ENCODE data around the gene PASK.
A peak's percentile ranks its signal among the peaks of the same experiment; 100 is the strongest.

The PASK gene

GRCh38 chr2:241161646-241162281 is 12.5 kb upstream of the PASK start:
- H3K4me3 ChIP-seq (ENCODE audit: low read length): no peak overlapping the region
- TF ChIP-seq CTCF (conservative IDR thresholded peaks at IDR 0.05; ENCODE audit: low read length): no peak
- DNase-seq (ENCODE audit: low read depth): peak; percentile 94

GRCh38 chr2:241160318-241160717 is 11.0 kb upstream of the PASK start:
- no peak for TF ChIP-seq CTCF (conservative IDR thresholded peaks at IDR 0.05; ENCODE audit: low read length)
- no peak for DNase-seq (ENCODE audit: low read depth)
- H3K4me3 ChIP-seq (ENCODE audit: low read length): no peak overlapping the region

DNA sequence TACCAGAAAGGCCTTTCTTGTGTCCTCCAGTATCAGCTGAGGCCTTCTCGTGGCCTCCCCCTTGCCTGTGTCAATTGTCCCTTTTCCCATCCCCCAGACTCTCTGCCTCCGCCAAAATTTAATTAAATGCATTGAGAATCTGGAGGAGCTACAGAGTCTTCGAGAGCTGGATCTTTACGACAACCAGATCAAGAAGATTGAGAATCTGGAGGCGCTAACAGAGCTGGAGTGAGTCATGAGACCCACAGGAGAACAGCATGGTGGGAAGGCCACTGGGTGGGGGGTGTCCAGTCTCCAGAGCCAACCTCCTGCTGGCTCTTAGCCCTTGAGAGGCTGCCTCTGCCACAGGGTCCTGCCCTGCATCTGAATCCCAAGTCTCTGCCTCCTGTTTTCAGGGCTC is 9.8 kb upstream of the PASK start:
- no peak overlapping the region for H3K4me3 ChIP-seq (ENCODE audit: low read length)
- no peak for DNase-seq (ENCODE audit: low read depth)
- no peak for TF ChIP-seq CTCF (conservative IDR thresholded peaks at IDR 0.05; ENCODE audit: low read length)

DNA sequence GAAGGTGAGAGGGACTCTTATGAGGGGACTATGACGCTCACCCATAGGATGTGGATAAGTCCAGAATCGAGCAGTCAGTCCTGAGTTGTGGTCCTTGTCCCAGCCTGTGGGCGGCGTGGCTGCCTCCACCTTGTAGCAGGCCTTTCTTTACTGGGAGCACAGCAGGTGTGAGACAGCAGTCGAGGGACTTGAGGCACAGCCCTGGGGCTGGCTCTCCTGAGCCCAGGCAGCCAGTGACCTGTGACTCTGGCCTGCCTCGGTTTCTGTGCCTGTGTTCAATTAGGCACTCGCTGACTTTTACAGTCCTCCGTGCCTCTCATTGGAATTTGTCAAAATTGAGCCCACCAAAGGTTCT is 9.3 kb upstream of the PASK start:
- H3K4me3 ChIP-seq (ENCODE audit: low read length): no peak overlapping the region
- no peak for TF ChIP-seq CTCF (conservative IDR thresholded peaks at IDR 0.05; ENCODE audit: low read length)
- no peak for DNase-seq (ENCODE audit: low read depth)

DNA sequence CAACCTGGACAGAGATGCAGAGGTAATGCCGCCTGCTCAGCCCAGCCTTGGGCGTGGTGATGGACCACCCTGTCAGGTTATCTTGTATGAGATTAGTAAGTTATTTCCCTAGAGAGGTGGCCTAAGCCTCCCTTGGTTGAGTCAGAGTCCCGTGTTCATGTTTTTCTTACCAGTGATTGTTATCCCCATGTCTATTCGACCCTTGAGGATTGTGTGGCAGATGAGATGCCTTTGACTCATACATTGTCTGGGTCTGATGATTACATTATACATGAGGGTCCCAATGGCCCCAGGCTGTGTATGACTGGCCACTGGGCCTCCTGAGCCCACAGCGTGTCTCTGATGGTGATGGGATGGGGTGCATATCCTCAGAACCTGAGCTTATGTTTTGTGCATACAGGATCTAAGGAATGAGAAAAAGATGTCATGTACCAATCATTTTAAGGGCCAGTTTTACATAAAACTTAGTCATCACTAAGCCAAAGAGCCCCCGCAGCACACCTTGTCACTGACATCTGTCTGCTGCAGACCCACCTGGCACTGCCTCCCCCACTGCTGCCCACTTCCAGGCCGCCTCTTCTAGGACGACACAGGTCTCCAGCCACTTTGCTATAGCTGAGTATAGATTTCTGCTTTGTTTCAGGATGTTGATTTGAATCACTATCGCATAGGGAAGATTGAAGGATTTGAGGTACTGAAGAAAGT is 8.7 kb upstream of the PASK start:
- no peak overlapping the region for H3K4me3 ChIP-seq (ENCODE audit: low read length)
- no peak for TF ChIP-seq CTCF (conservative IDR thresholded peaks at IDR 0.05; ENCODE audit: low read length)
- no peak for DNase-seq (ENCODE audit: low read depth)

DNA sequence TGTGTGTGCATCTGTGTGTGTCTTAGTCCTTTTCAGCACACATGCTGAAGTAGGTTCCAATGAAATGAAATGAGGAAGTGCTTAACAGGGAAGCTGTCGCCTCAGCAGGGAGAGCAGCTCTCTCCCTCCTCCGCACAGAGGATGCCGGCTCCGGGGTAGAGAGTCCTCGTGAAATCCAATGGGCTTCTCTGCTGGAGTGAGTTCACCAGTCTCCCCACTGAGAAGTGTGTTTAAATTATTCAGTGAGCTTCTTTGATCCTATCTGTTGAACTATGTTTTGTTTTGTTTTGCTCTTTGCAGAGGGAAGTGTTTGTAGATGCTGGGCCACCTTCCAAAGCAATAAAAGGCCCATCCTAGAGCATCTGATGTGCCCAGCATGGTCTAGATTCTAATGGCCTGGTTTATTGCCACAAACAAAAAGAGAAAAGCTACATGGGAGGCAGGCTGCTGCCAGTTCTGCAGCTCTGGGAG is 7.7 kb upstream of the PASK start:
- no peak overlapping the region for H3K4me3 ChIP-seq (ENCODE audit: low read length)
- DNase-seq (ENCODE audit: low read depth): no peak
- no peak for TF ChIP-seq CTCF (conservative IDR thresholded peaks at IDR 0.05; ENCODE audit: low read length)

DNA sequence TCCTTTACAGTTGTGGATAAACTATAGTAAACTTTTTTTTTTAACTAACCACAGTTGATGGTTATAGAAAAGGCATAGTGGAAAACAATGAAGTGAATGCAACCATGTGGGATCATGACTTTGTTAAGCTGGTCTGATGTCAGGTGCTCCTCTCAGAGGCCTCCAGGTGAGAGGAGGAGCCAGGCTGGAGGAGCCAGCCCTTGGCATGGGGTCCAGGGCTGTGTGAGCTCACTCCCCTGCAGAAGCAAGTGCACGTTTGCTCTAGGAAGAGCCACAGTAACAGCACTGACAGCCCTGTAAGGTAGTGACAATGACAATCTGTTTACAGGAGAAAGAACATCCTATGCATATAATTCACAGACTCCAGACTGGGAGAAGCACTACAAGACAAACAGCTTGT is 6.7 kb upstream of the PASK start:
- H3K4me3 ChIP-seq (ENCODE audit: low read length): no peak overlapping the region
- no peak for DNase-seq (ENCODE audit: low read depth)
- no peak for TF ChIP-seq CTCF (conservative IDR thresholded peaks at IDR 0.05; ENCODE audit: low read length)

Measured in AG10803 (cell line).